ENCODE results near the gene PGAM2. TPM values are rescaled to one million over a fixed set of nuclear protein-coding genes. Genes with fewer than 3 reads are reported as not detected.

PGAM2 gene
- total and polyA plus RNA-seq, 2 of the 13 experiments (the other 11 are each of a cell fraction or from before 2014, with no cell fraction given), result 0.22 TPM; not detected in 1

DNA sequence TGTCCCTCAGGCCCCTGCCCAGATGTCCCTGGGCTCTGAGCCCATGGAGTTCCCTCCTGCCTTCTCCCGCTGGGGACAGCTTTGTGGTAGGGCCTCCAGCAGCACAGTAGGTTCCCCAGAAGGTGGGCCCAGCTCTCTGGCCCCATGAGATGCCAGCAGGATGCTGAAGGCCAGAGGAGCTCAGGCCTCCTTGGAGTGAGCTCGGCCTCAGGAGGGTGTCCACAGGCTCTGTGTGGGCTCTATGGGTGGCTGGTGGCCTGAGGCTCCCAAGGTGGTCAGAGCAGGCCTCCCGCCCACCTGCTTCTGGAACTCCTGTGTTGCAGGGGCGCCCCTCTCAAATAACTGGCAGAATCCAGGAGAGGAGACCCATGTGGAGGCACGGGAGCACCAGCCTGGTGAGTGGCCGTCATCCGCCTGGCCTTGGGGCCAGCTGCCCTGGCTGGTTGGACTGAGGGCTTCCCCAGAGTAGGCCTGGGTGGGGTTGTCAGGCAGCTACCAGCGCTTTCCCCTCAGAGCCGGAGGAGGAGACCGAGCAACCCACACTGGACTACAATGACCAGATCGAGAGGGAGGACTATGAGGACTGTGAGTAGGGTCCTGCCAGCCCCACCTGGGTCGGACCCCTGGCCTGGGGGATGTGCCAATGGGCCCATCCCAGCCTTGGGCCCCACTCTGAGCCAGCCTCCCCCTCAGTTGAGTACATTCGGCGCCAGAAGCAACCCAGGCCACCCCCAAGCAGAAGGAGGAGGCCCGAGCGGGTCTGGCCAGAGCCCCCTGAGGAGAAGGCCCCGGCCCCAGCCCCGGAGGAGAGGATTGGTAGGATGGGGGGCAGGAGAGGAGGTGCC lies 42.0 kb upstream of the PGAM2 start (continued):
- TF ChIP-seq, protein P1, sequence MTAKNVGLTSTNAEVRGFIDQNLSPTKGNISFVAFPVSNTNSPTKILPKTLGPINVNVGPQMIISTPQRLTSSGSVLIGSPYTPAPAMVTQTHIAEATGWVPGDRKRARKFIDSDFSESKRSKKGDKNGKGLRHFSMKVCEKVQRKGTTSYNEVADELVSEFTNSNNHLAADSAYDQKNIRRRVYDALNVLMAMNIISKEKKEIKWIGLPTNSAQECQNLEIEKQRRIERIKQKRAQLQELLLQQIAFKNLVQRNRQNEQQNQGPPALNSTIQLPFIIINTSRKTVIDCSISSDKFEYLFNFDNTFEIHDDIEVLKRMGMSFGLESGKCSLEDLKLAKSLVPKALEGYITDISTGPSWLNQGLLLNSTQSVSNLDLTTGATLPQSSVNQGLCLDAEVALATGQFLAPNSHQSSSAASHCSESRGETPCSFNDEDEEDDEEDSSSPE (CRISPR knock-in tag; IDR thresholded peaks at IDR 0.05), result no peak
- TF ChIP-seq SIN3A (IDR thresholded peaks at IDR 0.05; ENCODE audit: borderline replicate concordance, low read depth, low read length), result no peak
- TF ChIP-seq, protein P2, sequence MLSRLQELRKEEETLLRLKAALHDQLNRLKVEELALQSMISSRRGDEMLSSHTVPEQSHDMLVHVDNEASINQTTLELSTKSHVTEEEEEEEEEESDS (CRISPR knock-in tag; IDR thresholded peaks at IDR 0.05; ENCODE audit: borderline replicate concordance), result no peak
- no peak for TF ChIP-seq SRSF1 (optimal IDR thresholded peaks at IDR 0.05; ENCODE audit: low read depth, low read length)
- no peak for TF ChIP-seq ATRX (CRISPR knock-in tag; IDR thresholded peaks at IDR 0.05; ENCODE audit: borderline replicate concordance)
- TF ChIP-seq, protein P3, sequence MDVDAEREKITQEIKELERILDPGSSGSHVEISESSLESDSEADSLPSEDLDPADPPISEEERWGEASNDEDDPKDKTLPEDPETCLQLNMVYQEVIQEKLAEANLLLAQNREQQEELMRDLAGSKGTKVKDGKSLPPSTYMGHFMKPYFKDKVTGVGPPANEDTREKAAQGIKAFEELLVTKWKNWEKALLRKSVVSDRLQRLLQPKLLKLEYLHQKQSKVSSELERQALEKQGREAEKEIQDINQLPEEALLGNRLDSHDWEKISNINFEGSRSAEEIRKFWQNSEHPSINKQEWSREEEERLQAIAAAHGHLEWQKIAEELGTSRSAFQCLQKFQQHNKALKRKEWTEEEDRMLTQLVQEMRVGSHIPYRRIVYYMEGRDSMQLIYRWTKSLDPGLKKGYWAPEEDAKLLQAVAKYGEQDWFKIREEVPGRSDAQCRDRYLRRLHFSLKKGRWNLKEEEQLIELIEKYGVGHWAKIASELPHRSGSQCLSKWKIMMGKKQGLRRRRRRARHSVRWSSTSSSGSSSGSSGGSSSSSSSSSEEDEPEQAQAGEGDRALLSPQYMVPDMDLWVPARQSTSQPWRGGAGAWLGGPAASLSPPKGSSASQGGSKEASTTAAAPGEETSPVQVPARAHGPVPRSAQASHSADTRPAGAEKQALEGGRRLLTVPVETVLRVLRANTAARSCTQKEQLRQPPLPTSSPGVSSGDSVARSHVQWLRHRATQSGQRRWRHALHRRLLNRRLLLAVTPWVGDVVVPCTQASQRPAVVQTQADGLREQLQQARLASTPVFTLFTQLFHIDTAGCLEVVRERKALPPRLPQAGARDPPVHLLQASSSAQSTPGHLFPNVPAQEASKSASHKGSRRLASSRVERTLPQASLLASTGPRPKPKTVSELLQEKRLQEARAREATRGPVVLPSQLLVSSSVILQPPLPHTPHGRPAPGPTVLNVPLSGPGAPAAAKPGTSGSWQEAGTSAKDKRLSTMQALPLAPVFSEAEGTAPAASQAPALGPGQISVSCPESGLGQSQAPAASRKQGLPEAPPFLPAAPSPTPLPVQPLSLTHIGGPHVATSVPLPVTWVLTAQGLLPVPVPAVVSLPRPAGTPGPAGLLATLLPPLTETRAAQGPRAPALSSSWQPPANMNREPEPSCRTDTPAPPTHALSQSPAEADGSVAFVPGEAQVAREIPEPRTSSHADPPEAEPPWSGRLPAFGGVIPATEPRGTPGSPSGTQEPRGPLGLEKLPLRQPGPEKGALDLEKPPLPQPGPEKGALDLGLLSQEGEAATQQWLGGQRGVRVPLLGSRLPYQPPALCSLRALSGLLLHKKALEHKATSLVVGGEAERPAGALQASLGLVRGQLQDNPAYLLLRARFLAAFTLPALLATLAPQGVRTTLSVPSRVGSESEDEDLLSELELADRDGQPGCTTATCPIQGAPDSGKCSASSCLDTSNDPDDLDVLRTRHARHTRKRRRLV (CRISPR knock-in tag; IDR thresholded peaks at IDR 0.05), result no peak
- TF ChIP-seq, protein P4, sequence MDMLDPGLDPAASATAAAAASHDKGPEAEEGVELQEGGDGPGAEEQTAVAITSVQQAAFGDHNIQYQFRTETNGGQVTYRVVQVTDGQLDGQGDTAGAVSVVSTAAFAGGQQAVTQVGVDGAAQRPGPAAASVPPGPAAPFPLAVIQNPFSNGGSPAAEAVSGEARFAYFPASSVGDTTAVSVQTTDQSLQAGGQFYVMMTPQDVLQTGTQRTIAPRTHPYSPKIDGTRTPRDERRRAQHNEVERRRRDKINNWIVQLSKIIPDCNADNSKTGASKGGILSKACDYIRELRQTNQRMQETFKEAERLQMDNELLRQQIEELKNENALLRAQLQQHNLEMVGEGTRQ (IDR thresholded peaks at IDR 0.05; ENCODE audit: low read depth, low read length), result no peak
- TF ChIP-seq, protein P4 (CRISPR knock-in tag; IDR thresholded peaks at IDR 0.05; ENCODE audit: borderline replicate concordance), result no peak

Data from HepG2 (cell line).